MCF 10A (cell line): ENCODE measurements around the gene SLC4A3. TPM values are rescaled to one million over a fixed set of nuclear protein-coding genes. Genes with fewer than 3 reads are reported as not detected.

ENCODE experiments used
- BruUV-seq: library from RNA; stranded (reverse); fragments of 400-500 nt; replicated peaks from 2 replicates; lab custom pipeline; 2021; lab: Mats Ljungman, UMichigan
- CTCF ChIA-PET: fragments of 300-600 bp; sonication (Branson Sonifier 250); formaldehyde crosslinking; extraction: SDS; loops from one replicate; lab custom pipeline; 2021; ENCODE audit warnings: antibody characterized with exemption, inconsistent platforms; lab: Yijun Ruan, JAX
- POLR2A ChIA-PET: fragments of 300-600, 350-650 bp; sonication (Branson Sonifier 250); formaldehyde crosslinking; extraction: SDS; loops from one replicate; lab custom pipeline; 2020; ENCODE audit warnings: antibody characterized with exemption, inconsistent platforms; lab: Yijun Ruan, JAX
- DNase-seq: peaks from one replicate; pipeline ENCODE4 v3.0.0-alpha.2; 2018; ENCODE audit not compliant: unreplicated experiment
- H3K27ac Mint-ChIP-seq: one replicate; pipeline ENCODE4 v1.8.0; 2022; ENCODE audit warnings: mild to moderate bottlenecking, low read depth, mixed read lengths; ENCODE audit not compliant: unreplicated experiment
- H3K27me3 Mint-ChIP-seq: one replicate; pipeline ENCODE4 v1.8.0; 2022; ENCODE audit warnings: mixed read lengths; ENCODE audit not compliant: insufficient read depth, unreplicated experiment
- H3K36me3 Mint-ChIP-seq: one replicate; pipeline ENCODE4 v1.8.0; 2022; ENCODE audit warnings: mild to moderate bottlenecking, moderate library complexity, mixed read lengths; ENCODE audit not compliant: insufficient read depth, unreplicated experiment
- H3K4me1 Mint-ChIP-seq: one replicate; pipeline ENCODE4 v1.8.0; 2022; ENCODE audit warnings: mixed read lengths; ENCODE audit not compliant: insufficient read depth, unreplicated experiment
- H3K4me3 Mint-ChIP-seq: one replicate; pipeline ENCODE4 v1.8.0; 2022; ENCODE audit warnings: mild to moderate bottlenecking, moderate library complexity, mixed read lengths; ENCODE audit not compliant: unreplicated experiment
- H3K9me3 Mint-ChIP-seq: one replicate; pipeline ENCODE4 v1.8.0; 2022; ENCODE audit warnings: mixed read lengths; ENCODE audit not compliant: unreplicated experiment
- intact Hi-C: fragments of 100-400 bp; cut with micrococcal nuclease; formaldehyde crosslinking; loops from 2 replicates; pipeline ENCODE4 v1.14.1; 2022
- total RNA-seq: library from RNA; stranded (reverse); gene quantifications from 2 replicates; pipeline ENCODE4 v1.2.3, GENCODE V29; 2022
- TF ChIP-seq, protein P1 (sequence below): fragments of 200-600 bp; IDR thresholded peaks from one replicate; pipeline ENCODE4 v1.8.0; 2022; ENCODE audit warnings: antibody characterized with exemption, mild to moderate bottlenecking; ENCODE audit not compliant: unreplicated experiment

SLC4A3 gene
- total RNA-seq, 1 experiment from 2014 or later, result 4.7 TPM

DNA sequence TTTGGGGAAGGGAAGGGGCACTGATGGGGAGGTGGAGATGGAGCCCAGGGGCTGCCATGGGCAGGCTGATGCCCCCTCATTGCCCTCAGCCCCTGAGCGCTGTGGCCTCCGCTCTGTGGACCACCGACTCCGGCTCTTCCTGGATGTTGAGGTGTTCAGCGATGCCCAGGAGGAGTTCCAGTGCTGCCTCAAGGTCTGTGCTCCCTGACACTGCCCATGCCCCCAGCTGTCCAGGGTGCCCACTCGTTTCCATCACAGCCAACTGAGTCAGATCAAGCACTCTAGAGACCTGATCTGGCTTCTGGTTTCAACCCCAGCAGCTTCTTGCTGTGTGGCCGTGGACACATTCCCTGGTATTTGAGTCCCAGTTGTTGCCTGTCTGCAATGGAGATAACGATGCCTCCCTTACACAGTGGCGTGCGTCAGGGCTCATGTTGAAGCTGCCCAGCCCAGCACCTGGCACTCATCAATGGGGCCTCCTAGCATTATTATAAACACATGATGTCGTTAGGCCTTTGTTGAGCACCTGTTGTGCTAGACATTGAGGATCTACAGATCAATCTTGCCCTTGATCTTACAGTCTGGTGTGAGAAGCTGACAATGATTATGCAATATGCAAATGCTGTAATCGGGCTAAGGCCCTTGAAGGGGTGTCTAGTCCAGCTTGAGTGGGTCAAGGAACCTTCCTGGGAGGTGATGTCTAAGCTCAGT lies 15.4 kb upstream of the SLC4A3 start:
- no TSS peak for BruUV-seq
- ChIA-PET POLR2A (interaction anchor here (0.5 kb wide), 1 partner anchor 24 kb away, joined by 3 read pairs; no protein-coding TSS in a partner anchor), CTCF (interaction anchor here (0.5 to 1.0 kb wide), 4 partner anchors 10 to 275 kb away, joined by 3 to 6 read pairs (median 4); no protein-coding TSS in a partner anchor)
- no peaks in the 10 kb centered on the region for H3K4me1 Mint-ChIP-seq
- H3K9me3 Mint-ChIP-seq, result no peaks in the 10 kb centered on the region
- no peak overlapping the region for H3K27ac Mint-ChIP-seq
- TF ChIP-seq, protein P1, sequence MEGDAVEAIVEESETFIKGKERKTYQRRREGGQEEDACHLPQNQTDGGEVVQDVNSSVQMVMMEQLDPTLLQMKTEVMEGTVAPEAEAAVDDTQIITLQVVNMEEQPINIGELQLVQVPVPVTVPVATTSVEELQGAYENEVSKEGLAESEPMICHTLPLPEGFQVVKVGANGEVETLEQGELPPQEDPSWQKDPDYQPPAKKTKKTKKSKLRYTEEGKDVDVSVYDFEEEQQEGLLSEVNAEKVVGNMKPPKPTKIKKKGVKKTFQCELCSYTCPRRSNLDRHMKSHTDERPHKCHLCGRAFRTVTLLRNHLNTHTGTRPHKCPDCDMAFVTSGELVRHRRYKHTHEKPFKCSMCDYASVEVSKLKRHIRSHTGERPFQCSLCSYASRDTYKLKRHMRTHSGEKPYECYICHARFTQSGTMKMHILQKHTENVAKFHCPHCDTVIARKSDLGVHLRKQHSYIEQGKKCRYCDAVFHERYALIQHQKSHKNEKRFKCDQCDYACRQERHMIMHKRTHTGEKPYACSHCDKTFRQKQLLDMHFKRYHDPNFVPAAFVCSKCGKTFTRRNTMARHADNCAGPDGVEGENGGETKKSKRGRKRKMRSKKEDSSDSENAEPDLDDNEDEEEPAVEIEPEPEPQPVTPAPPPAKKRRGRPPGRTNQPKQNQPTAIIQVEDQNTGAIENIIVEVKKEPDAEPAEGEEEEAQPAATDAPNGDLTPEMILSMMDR, result no peak
- no peak for DNase-seq
- H3K36me3 Mint-ChIP-seq, result peaks cover 14% of the 10 kb centered on the region
- H3K27me3 Mint-ChIP-seq, result no peaks in the 10 kb centered on the region
- no peak overlapping the region for H3K4me3 Mint-ChIP-seq
- intact Hi-C loops, result no loop called here

DNA sequence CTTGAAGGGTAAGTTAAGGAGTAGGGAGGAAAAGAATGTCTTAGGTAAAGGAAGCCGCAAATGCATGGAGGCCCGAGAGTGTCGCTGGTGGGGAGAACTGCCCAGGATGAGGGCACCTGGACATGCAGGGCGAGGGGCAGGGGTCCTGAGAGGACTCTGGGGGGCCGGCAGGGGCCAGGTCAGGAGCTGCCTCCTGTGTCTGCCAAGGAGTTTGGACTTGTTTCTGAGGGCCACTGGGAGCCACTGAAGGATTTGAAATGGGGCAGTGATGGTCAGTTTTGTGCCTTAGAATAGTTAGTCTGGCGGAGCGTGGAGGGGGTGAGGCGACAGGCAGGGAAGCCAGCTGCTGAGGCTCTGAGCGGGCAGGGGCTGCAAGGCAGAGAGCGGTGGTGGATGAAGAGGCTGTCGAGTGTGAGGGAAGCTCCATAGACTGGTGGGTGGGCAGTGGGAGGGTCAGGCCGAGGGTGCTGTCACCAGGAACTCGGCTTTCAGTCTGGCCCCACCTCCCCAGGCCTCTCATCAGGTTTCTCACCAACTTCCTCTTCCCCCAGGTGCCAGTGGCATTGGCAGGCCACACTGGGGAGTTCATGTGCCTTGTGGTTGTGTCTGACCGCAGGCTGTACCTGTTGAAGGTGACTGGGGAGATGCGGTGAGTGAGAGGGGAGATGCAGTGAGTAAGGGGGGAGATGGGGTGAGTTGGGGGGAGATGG lies 14.7 kb upstream of the SLC4A3 start:
- Mint-ChIP-seq H3K9me3 (no peaks in the 10 kb centered on the region), H3K27ac (no peak overlapping the region), H3K27me3 (no peaks in the 10 kb centered on the region), H3K4me3 (no peak overlapping the region), H3K4me1 (no peaks in the 10 kb centered on the region), H3K36me3 (peaks cover 7% of the 10 kb centered on the region)
- intact Hi-C loops, result no loop called here
- no peak for DNase-seq
- BruUV-seq, result no TSS peak
- TF ChIP-seq, protein P1, result no peak
- ChIA-PET CTCF (interaction anchor here (0.6 to 1.0 kb wide), 2 partner anchors 50 to 53 kb away, joined by 3 to 4 read pairs; no protein-coding TSS in a partner anchor), POLR2A (interaction anchor here (0.5 kb wide), 1 partner anchor 23 kb away, joined by 3 read pairs; no protein-coding TSS in a partner anchor)

DNA sequence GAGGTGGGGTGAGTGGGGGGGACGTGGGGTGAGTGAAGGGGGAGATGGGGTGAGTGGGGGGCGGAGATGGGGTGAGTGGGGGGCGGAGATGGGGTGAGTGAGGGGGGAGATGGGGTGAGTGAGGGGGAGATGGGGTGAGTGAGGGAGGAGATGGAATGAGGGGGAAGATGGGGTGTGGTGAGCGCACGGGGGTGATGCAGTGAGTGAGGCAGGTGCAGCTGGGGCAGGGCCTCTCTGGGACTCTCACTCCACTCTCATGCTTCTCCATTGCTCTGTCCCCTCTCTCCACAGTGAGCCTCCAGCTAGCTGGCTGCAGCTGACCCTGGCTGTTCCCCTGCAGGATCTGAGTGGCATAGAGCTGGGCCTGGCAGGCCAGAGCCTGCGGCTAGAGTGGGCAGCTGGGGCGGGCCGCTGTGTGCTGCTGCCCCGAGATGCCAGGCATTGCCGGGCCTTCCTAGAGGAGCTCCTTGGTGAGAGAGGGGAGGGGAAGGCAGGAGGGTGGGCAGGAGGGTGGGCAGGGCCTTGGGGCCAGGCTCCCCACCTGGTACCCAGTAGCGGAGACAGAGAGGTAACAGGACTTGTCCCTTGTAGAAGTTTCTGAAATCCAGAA lies 13.9 kb upstream of the SLC4A3 start:
- Mint-ChIP-seq H3K36me3 (peaks cover 5% of the 10 kb centered on the region), H3K4me1 (no peaks in the 10 kb centered on the region), H3K4me3 (no peak overlapping the region), H3K27me3 (no peaks in the 10 kb centered on the region), H3K27ac (no peak overlapping the region), H3K9me3 (no peaks in the 10 kb centered on the region)
- POLR2A ChIA-PET, result no interaction called here
- DNase-seq, result no peak
- no TSS peak for BruUV-seq
- TF ChIP-seq, protein P1, result no peak
- CTCF ChIA-PET, result no interaction called here
- intact Hi-C loops, result no loop called here
